Liver (tissue), 9 donors: ENCODE results near the gene KRT9. TPM values are rescaled to one million over a fixed set of nuclear protein-coding genes. Genes with fewer than 3 reads are reported as not detected.
"Not testable (repeated sequence)": the region's sequence is repeated elsewhere in the genome, so short reads cannot be mapped to it uniquely, and the experiment has no call there.

Experiments
- DNase-seq: peaks from one replicate; pipeline ENCODE4 v3.0.0-alpha.2; 2017; ENCODE audit warnings: low spot score
- H3K27ac ChIP-seq, 2 donors: one replicate each; pipeline ENCODE4 v1.7.0; 2013; ENCODE audit warnings: inconsistent platforms in 2 of 2, low read length in 2 of 2, control low read depth in 1 of 2, low read depth in 1 of 2, mild to moderate bottlenecking in 1 of 2
- H3K27me3 ChIP-seq, 4 donors: one replicate each; pipeline versions ENCODE4 v1.6.1 to v1.7.0; 2013; ENCODE audit warnings: low read length in 3 of 4, inconsistent platforms in 1 of 4, mild to moderate bottlenecking in 1 of 4, moderate library complexity in 1 of 4; ENCODE audit not compliant: control insufficient read depth in 4 of 4, insufficient read depth in 4 of 4
- H3K36me3 ChIP-seq, 4 donors: one replicate each; pipeline versions ENCODE4 v1.6.1 to v1.7.0; 2013; ENCODE audit warnings: low read length in 3 of 4, mild to moderate bottlenecking in 3 of 4, low read depth in 1 of 4, moderate library complexity in 1 of 4; ENCODE audit not compliant: control insufficient read depth in 4 of 4, insufficient read depth in 3 of 4
- H3K4me1 ChIP-seq, 4 donors: one replicate each; pipeline versions ENCODE4 v1.6.1 to v1.7.0; 2013; ENCODE audit warnings: low read length in 3 of 4, mild to moderate bottlenecking in 3 of 4, moderate library complexity in 1 of 4; ENCODE audit not compliant: control insufficient read depth in 4 of 4, insufficient read depth in 4 of 4
- H3K4me3 ChIP-seq, 3 donors: one replicate each; pipeline versions ENCODE4 v1.6.1 to v1.7.0; 2013; ENCODE audit warnings: low read length in 3 of 3, control low read depth in 1 of 3, low read depth in 1 of 3, mild to moderate bottlenecking in 1 of 3
- H3K9ac ChIP-seq, 2 donors: one replicate each; pipeline ENCODE4 v1.7.0; 2013; ENCODE audit warnings: low read length in 2 of 2, mild to moderate bottlenecking in 2 of 2, moderate library complexity in 2 of 2, control low read depth in 1 of 2, low read depth in 1 of 2
- H3K9me3 ChIP-seq, 4 donors: one replicate each; pipeline versions ENCODE4 v1.6.1 to v1.7.0; 2013; ENCODE audit warnings: low read length in 3 of 4; ENCODE audit not compliant: control insufficient read depth in 4 of 4
- FOXA1 ChIP-seq: IDR thresholded peaks from 2 replicates; pipeline ENCODE4 v1.6.1; 2016; ENCODE audit warnings: antibody characterized with exemption
- FOXA2 ChIP-seq: IDR thresholded peaks from 2 replicates; pipeline ENCODE4 v1.6.1; 2016; ENCODE audit warnings: antibody characterized with exemption
- GABPA ChIP-seq, 2 donors: IDR thresholded peaks in 1 of 2; conservative IDR thresholded peaks in 1 of 2; 2 replicates each; pipeline ENCODE4 v1.6.1; 2016; ENCODE audit warnings: antibody characterized with exemption in 2 of 2, mild to moderate bottlenecking in 1 of 2, moderate library complexity in 1 of 2
- HNF4A ChIP-seq, 2 donors: conservative IDR thresholded peaks; 2 replicates each; pipeline ENCODE4 v1.6.1; 2016; ENCODE audit warnings: antibody characterized with exemption in 2 of 2, mild to moderate bottlenecking in 2 of 2
- JUND ChIP-seq, 2 donors: IDR thresholded peaks; 2 replicates each; pipeline ENCODE4 v1.6.1; 2016; ENCODE audit warnings: antibody characterized with exemption in 2 of 2
- MAX ChIP-seq: IDR thresholded peaks from 2 replicates; pipeline ENCODE4 v1.6.1; 2016; ENCODE audit warnings: antibody characterized with exemption
- NR2F2 ChIP-seq: IDR thresholded peaks from 2 replicates; pipeline ENCODE4 v1.6.1; 2016; ENCODE audit warnings: antibody characterized with exemption
- RXRA ChIP-seq, 2 donors: IDR thresholded peaks; 2 replicates each; pipeline ENCODE4 v1.6.1; 2017 to 2018; ENCODE audit warnings: antibody characterized with exemption in 2 of 2, mild to moderate bottlenecking in 1 of 2
- SP1 ChIP-seq: IDR thresholded peaks from 2 replicates; pipeline ENCODE4 v1.6.1; 2018; ENCODE audit warnings: antibody characterized with exemption, mild to moderate bottlenecking
- TAF1 ChIP-seq: conservative IDR thresholded peaks from 2 replicates; pipeline ENCODE4 v1.6.1; 2016; ENCODE audit warnings: antibody characterized with exemption, mild to moderate bottlenecking
- WGBS: extraction: QIAGEN DNeasy Blood & Tissue Kit; methylation state at CpG from one replicate; pipeline ENCODE4 v1.1.7; 2013; 5-methylcytosine and 5-hydroxymethylcytosine counted together
- polyA plus RNA-seq, 2 donors: library from polyadenylated mRNA; stranded (reverse) in 1 of 2; unstranded in 1 of 2; fragments of 200-250 nt in 1 of 2; fragments of >200 nt in 1 of 2; fragmentation: Nextera tagmentation in 1 of 2; extraction: Ambion mirVana in 1 of 2; gene quantifications; one replicate each; pipeline versions ENCODE4 v1.2.1 to v1.2.3, GENCODE V29; 2013 to 2015
- total RNA-seq, 2 donors: library from RNA; depleted of rRNA; stranded (reverse); fragments of >200 nt; gene quantifications; one replicate each; pipeline ENCODE4 v1.2.3, GENCODE V29; 2014
- TF ChIP-seq, protein P1 (sequence below): fragments of 150-350 bp; IDR thresholded peaks from 2 replicates; pipeline ENCODE4 v1.5.1; 2017; ENCODE audit warnings: improper control_type of control experiment, low read depth, low read length; ENCODE audit not compliant: missing input control
- TF ChIP-seq, protein P2 (sequence below): IDR thresholded peaks from 2 replicates; pipeline ENCODE4 v1.6.1; 2016; ENCODE audit warnings: antibody characterized with exemption
- TF ChIP-seq, protein P3 (sequence below): IDR thresholded peaks from 2 replicates; pipeline ENCODE4 v1.6.1; 2016; ENCODE audit warnings: antibody characterized with exemption, mild to moderate bottlenecking
- donor health status: healthy.
- donor health status: healthy.
- donor health status: healthy.
- donor health status: healthy.
- donor health status: healthy.

The KRT9 gene
- total and polyA plus RNA-seq, 4 donors, result not detected

GRCh38 chr17:41578971-41579370 is 7.1 kb upstream of the KRT9 start:
- DNase-seq, result no peak
- 73% methylated on average over 5 of the region's 5 CpGs for WGBS
- H3K9me3 ChIP-seq, result no peaks in the 10 kb centered on the region

DNA sequence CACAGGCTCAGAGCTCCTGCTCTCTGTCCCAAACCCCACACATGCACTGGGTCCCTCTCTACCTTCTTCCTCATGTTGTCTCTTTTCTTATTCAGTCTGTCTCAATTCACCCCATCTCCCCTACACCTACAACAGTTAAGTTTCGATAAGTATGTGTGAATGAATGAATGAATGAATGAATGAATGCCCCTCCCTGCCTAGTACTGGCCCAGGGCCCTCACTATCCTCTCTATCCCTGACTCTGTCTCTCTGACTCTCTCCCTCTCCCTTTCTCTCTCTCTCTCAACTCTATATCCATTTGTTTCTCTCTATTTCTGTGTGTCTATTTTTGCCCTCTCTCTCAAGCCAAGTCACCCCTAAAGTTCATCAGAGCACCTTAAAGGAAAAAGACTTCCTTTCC is 6.7 kb upstream of the KRT9 start:
- 82% methylated on average over 1 of the region's 1 CpG for WGBS
- no peak for DNase-seq
- H3K27me3 ChIP-seq, result peaks cover 0 to 13% (median 0%) of the 10 kb centered on the region in 4 donors

More at GRCh38 chr17:41578971-41579370, 7.1 kb upstream of the KRT9 start:
- Histone ChIP-seq H3K4me3 (no peak overlapping the region), H3K36me3 (no peaks in the 10 kb centered on the region), H3K4me1 (no peaks in the 10 kb centered on the region), H3K9ac (no peak overlapping the region), H3K27ac (no peak overlapping the region), H3K27me3 (peaks cover 0 to 13% (median 0%) of the 10 kb centered on the region in 4 donors)
- TF ChIP-seq FOXA2 (no peak), GABPA (IDR thresholded peaks at IDR 0.05 in 1 of 2, conservative IDR thresholded peaks at IDR 0.05 in 1 of 2) (no peak), TAF1 (no peak), JUND (IDR thresholded peaks at IDR 0.05) (no peak), NR2F2 (no peak), MAX (no peak)
- TF ChIP-seq, protein P1, sequence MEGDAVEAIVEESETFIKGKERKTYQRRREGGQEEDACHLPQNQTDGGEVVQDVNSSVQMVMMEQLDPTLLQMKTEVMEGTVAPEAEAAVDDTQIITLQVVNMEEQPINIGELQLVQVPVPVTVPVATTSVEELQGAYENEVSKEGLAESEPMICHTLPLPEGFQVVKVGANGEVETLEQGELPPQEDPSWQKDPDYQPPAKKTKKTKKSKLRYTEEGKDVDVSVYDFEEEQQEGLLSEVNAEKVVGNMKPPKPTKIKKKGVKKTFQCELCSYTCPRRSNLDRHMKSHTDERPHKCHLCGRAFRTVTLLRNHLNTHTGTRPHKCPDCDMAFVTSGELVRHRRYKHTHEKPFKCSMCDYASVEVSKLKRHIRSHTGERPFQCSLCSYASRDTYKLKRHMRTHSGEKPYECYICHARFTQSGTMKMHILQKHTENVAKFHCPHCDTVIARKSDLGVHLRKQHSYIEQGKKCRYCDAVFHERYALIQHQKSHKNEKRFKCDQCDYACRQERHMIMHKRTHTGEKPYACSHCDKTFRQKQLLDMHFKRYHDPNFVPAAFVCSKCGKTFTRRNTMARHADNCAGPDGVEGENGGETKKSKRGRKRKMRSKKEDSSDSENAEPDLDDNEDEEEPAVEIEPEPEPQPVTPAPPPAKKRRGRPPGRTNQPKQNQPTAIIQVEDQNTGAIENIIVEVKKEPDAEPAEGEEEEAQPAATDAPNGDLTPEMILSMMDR, result no peak
- TF ChIP-seq, protein P2, sequence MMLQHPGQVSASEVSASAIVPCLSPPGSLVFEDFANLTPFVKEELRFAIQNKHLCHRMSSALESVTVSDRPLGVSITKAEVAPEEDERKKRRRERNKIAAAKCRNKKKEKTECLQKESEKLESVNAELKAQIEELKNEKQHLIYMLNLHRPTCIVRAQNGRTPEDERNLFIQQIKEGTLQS, result no peak

GRCh38 chr17:41576740-41577139 is 4.9 kb upstream of the KRT9 start:
- H3K4me1 ChIP-seq, H3K36me3 ChIP-seq, H3K4me3 ChIP-seq, H3K9ac ChIP-seq, DNase-seq, H3K9me3 ChIP-seq, H3K27ac ChIP-seq: not testable (repeated sequence)
- H3K27me3 ChIP-seq, result peaks cover 0 to 13% (median 0%) of the 10 kb centered on the region in 4 donors
- 82% methylated on average over 4 of the region's 4 CpGs for WGBS

More for the DNA sequence above, 6.7 kb upstream of the KRT9 start:
- Histone ChIP-seq H3K36me3 (no peaks in the 10 kb centered on the region), H3K4me1 (no peaks in the 10 kb centered on the region), H3K9me3 (no peaks in the 10 kb centered on the region), H3K9ac (no peak overlapping the region), H3K27ac (no peak overlapping the region), H3K4me3 (no peak overlapping the region)
- no peak for TF ChIP-seq SP1
- TF ChIP-seq, protein P2, result no peak
- TF ChIP-seq GABPA (IDR thresholded peaks at IDR 0.05 in 1 of 2, conservative IDR thresholded peaks at IDR 0.05 in 1 of 2), result no peak
- TF ChIP-seq NR2F2, result no peak
- TF ChIP-seq, protein P3, sequence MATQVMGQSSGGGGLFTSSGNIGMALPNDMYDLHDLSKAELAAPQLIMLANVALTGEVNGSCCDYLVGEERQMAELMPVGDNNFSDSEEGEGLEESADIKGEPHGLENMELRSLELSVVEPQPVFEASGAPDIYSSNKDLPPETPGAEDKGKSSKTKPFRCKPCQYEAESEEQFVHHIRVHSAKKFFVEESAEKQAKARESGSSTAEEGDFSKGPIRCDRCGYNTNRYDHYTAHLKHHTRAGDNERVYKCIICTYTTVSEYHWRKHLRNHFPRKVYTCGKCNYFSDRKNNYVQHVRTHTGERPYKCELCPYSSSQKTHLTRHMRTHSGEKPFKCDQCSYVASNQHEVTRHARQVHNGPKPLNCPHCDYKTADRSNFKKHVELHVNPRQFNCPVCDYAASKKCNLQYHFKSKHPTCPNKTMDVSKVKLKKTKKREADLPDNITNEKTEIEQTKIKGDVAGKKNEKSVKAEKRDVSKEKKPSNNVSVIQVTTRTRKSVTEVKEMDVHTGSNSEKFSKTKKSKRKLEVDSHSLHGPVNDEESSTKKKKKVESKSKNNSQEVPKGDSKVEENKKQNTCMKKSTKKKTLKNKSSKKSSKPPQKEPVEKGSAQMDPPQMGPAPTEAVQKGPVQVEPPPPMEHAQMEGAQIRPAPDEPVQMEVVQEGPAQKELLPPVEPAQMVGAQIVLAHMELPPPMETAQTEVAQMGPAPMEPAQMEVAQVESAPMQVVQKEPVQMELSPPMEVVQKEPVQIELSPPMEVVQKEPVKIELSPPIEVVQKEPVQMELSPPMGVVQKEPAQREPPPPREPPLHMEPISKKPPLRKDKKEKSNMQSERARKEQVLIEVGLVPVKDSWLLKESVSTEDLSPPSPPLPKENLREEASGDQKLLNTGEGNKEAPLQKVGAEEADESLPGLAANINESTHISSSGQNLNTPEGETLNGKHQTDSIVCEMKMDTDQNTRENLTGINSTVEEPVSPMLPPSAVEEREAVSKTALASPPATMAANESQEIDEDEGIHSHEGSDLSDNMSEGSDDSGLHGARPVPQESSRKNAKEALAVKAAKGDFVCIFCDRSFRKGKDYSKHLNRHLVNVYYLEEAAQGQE, result no peak
- TF ChIP-seq MAX, result no peak
- no peak for TF ChIP-seq RXRA (IDR thresholded peaks at IDR 0.05)
- TF ChIP-seq HNF4A (conservative IDR thresholded peaks at IDR 0.05), result no peak
- no peak for TF ChIP-seq FOXA1
- TF ChIP-seq, protein P1, result no peak
